ENCODE results near the gene PDYN.

DNA sequence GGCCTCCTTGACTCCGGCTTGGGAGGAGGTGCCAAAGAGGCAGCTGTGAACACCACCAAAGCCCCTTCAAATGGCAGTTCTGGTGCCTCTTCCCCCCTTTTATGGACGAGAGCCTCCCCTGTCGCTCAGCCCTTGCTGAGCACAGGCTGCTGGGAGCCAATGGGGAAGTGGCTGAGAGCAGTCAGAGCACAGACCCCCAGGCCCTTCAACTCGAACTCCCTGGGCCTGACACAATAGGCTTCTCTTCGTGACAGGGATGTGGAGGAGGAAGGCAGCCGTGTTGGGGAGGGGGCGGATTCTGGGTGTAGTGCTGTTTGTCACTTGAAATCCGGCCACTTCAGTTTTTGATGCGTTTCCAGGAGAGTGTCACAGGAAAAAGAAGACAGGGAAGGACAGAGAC, at the start of gene PDYN:
- TF ChIP-seq SUZ12 (IDR thresholded peaks at IDR 0.05; ENCODE audit: extremely low read depth, insufficient read depth, insufficient read length): no peak
- no peak for TF ChIP-seq ZNF274 (IDR thresholded peaks at IDR 0.05; ENCODE audit: low read depth, low read length)
- TF ChIP-seq YY1 (IDR thresholded peaks at IDR 0.05; ENCODE audit: insufficient read depth, insufficient read length): no peak

All from NT2/D1 (cell line).